Kidney (tissue), 14 donors: ENCODE data around the gene SPRY4. TPM values are rescaled to one million over a fixed set of nuclear protein-coding genes. Genes with fewer than 3 reads are reported as not detected.
A peak's percentile ranks its signal among the peaks of the same experiment; 100 is the strongest.

Source experiments
- DNase-seq, 5 donors: peaks; one replicate each; pipeline ENCODE4 v3.0.0-alpha.2; 2013 to 2020
- FAIRE-seq: peaks from 2 replicates; lab custom pipeline; 2012; peaks lifted over from hg19 to GRCh38; lab: Jason Lieb, UNC
- H3K27ac ChIP-seq, 2 donors: one replicate each; pipeline ENCODE4 v1.7.0; 2013; ENCODE audit warnings: low read depth in 2 of 2, low read length in 2 of 2, inconsistent platforms in 1 of 2
- H3K27me3 ChIP-seq: one replicate; pipeline ENCODE4 v1.7.1; 2013; ENCODE audit warnings: low read length, inconsistent platforms; ENCODE audit not compliant: control insufficient read depth, insufficient read depth
- H3K36me3 ChIP-seq, 3 donors: one replicate each; pipeline versions ENCODE4 v1.7.0 to v1.7.1; 2013; ENCODE audit warnings: low read length in 3 of 3, control low read depth in 1 of 3, inconsistent platforms in 1 of 3; ENCODE audit not compliant: insufficient read depth in 3 of 3, control insufficient read depth in 2 of 3
- H3K4me1 ChIP-seq, 3 donors: one replicate each; pipeline versions ENCODE4 v1.7.0 to v1.7.1; 2013; ENCODE audit warnings: low read length in 3 of 3, inconsistent platforms in 1 of 3, low read depth in 1 of 3; ENCODE audit not compliant: control insufficient read depth in 2 of 3, insufficient read depth in 2 of 3
- H3K4me3 ChIP-seq, 3 donors: one replicate each; pipeline versions ENCODE4 v1.7.0 to v1.8.1; 2013; ENCODE audit warnings: low read length in 3 of 3, control low read depth in 1 of 3, inconsistent platforms in 1 of 3
- H3K9ac ChIP-seq, 3 donors: one replicate each; pipeline versions ENCODE4 v1.7.0 to v1.7.1; 2013; ENCODE audit warnings: low read length in 3 of 3, control low read depth in 1 of 3, inconsistent platforms in 1 of 3
- H3K9me3 ChIP-seq, 3 donors: one replicate each; pipeline versions ENCODE4 v1.7.0 to v1.7.1; 2013; ENCODE audit warnings: low read length in 3 of 3, control low read depth in 1 of 3, inconsistent platforms in 1 of 3; ENCODE audit not compliant: control insufficient read depth in 2 of 3, insufficient read depth in 1 of 3
- intact Hi-C: fragments of 100-400 bp; cut with DNase I; formaldehyde crosslinking; loops from one replicate; pipeline ENCODE4 v1.11.1; 2022
- polyA plus RNA-seq: library from polyadenylated mRNA; stranded (reverse); fragments of 350-450 nt; fragmentation: Illumina TruSeq; extraction: RNeasy Lipid Tissue Mini Kit (QIAGEN cat#74804); gene quantifications from one replicate; pipeline ENCODE4 v1.2.3, GENCODE V29; 2014; ENCODE audit warnings: low read depth, low replicate concordance; ENCODE audit not compliant: insufficient read depth
- total RNA-seq: library from RNA; stranded (reverse); fragmentation: NEBNext Ultra II Directional; extraction: Animal tissue kit (Norgen Biotek cat#: 25700); gene quantifications from one replicate; pipeline ENCODE4 v1.2.1, GENCODE V29; 2021
- TF ChIP-seq, protein P1 (sequence below): IDR thresholded peaks from 3 replicates; pipeline ENCODE4 v1.5.1; 2012; ENCODE audit warnings: mild to moderate bottlenecking, moderate library complexity, borderline replicate concordance; ENCODE audit not compliant: insufficient read depth; ENCODE audit errors: extremely low read depth
- donor health status: control.
- donor health status: control.
- donor health status: control.
- donor health status: control.
- donor health status: control.
- donor health status: DM: yes; HTN: yes; CAD: no.
- donor health status: Normal renal cell carcinoma (clear cell type).

SPRY4 gene
- total and polyA plus RNA-seq, 2 donors from 2014 or later: 6.0 to 16.6 TPM

DNA sequence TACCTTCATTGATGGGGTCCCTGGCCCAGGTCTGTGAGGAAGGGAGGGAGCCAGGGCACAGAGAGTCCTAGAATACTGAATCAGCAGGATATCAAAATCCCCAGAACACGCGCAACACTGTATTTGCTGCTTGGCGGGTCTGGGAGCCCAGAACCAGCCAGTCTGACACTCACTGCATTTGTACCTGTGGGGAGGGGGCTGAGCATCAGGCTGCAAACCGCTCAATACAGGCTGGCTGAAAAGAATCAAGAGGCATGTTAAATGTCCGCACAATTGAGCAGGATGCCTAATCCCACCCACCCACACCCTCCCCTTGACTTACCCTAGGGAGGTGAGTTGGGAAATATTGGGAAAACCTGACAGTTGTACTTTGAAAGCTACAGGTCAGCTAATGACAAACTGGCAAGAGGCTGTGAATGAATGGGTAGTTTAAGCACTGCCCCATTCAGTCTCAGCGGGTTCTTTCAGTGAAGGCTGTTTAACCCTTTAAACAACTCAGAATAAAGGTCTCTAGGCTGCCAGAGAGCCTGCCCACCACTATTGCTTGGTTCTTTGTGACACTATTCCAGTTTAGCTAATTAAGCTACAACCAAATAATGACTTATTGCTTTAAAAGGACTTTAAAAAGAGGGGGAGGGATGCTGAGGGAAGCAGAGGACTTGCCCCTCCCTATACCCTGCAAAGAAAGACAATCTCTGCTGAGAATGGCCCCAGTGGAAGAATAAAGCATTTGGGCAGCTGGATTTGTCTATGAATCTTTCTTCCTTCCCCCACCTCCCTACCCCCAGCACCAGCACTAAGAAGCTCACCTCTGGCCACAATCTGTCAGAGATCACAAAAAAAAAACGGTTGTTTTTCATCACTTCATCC, 5.0 kb downstream of the SPRY4 start:
- Histone ChIP-seq H3K27ac (peak overlapping the region; percentile 51 to 60), H3K4me1 (peaks cover 4 to 34% (median 18%) of the 10 kb centered on the region in 3 donors), H3K4me3 (peak overlapping the region in 2 of 3 donors; percentile 5 to 47), H3K27me3 (no peaks in the 10 kb centered on the region), H3K9me3 (no peaks in the 10 kb centered on the region), H3K36me3 (peaks cover 0 to 12% (median 0%) of the 10 kb centered on the region in 3 donors), H3K9ac (peak overlapping the region in 1 of 3 donors; percentile 21)
- no peak for FAIRE-seq
- TF ChIP-seq, protein P1, sequence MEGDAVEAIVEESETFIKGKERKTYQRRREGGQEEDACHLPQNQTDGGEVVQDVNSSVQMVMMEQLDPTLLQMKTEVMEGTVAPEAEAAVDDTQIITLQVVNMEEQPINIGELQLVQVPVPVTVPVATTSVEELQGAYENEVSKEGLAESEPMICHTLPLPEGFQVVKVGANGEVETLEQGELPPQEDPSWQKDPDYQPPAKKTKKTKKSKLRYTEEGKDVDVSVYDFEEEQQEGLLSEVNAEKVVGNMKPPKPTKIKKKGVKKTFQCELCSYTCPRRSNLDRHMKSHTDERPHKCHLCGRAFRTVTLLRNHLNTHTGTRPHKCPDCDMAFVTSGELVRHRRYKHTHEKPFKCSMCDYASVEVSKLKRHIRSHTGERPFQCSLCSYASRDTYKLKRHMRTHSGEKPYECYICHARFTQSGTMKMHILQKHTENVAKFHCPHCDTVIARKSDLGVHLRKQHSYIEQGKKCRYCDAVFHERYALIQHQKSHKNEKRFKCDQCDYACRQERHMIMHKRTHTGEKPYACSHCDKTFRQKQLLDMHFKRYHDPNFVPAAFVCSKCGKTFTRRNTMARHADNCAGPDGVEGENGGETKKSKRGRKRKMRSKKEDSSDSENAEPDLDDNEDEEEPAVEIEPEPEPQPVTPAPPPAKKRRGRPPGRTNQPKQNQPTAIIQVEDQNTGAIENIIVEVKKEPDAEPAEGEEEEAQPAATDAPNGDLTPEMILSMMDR: no peak
- DNase-seq: no peak
- intact Hi-C loops: loop anchor here (10.0 kb wide), 1 partner anchor 225 kb away; no protein-coding TSS in a partner anchor

- Histone ChIP-seq H3K4me1 (peaks cover 4 to 34% (median 22%) of the 10 kb centered on the region in 3 donors), H3K9ac (no peak overlapping the region), H3K27ac (no peak overlapping the region), H3K36me3 (peaks cover 0 to 12% (median 3%) of the 10 kb centered on the region in 3 donors), H3K4me3 (no peak overlapping the region), H3K9me3 (no peaks in the 10 kb centered on the region), H3K27me3 (no peaks in the 10 kb centered on the region)
- intact Hi-C loops: no loop called here
- DNase-seq (no peak), FAIRE-seq (no peak)
- TF ChIP-seq, protein P1: no peak
Measured at GRCh38 chr5:142319105-142319504, 5.7 kb downstream of the SPRY4 start.

DNA sequence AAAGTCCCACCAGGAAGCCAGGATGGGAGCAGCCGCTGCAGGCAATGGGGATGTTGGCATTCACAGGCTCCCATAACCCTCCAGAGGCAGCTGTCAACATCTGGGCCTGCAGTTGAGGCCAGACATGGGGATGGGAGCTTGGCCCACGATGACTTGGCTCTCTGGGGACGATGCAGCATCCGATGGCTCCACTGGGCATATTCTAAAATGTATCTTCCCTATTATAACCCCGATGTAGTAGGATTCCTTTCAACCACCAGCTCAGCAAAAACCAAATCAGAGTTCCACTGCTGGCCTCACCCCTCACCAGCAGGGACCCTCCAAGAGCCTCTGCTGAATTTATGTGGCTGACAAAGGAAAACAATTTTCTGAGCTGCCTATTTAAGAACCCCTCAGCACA, 7.1 kb downstream of the SPRY4 start:
- peak in 1 of 5 donors; percentile 51 for DNase-seq
- Histone ChIP-seq H3K27ac (peak overlapping the region in 1 of 2 donors; percentile 35), H3K4me3 (no peak overlapping the region), H3K9ac (no peak overlapping the region), H3K36me3 (peaks cover 0 to 19% (median 3%) of the 10 kb centered on the region in 3 donors), H3K9me3 (no peaks in the 10 kb centered on the region), H3K27me3 (no peaks in the 10 kb centered on the region), H3K4me1 (peaks cover 4 to 30% (median 21%) of the 10 kb centered on the region in 3 donors)
- TF ChIP-seq, protein P1: no peak
- intact Hi-C loops: no loop called here
- no peak for FAIRE-seq
